ENCODE data around the gene AKT1S1.

Gene AKT1S1

GRCh38 chr19:49852631-49853126 lies 24.5 kb downstream of the AKT1S1 start:
- no peak for DNase-seq

- DNase-seq: peak in 1 of 2 experiments; percentile 20
Observed at GRCh38 chr19:49851456-49852259, 25.5 kb downstream of the AKT1S1 start.

- peak; percentile 88 to 90 for DNase-seq
Observed at GRCh38 chr19:49850487-49851342, 26.4 kb downstream of the AKT1S1 start, which contains the start of gene PTOV1. PTOV1 (plus strand) TSS chr19:49851159.

GRCh38 chr19:49850221-49850486 lies 27.0 kb downstream of the AKT1S1 start:
- DNase-seq: no peak

- no peak for DNase-seq
Observed at GRCh38 chr19:49849433-49850220, 27.5 kb downstream of the AKT1S1 start.

GRCh38 chr19:49848938-49849337 lies 28.2 kb downstream of the AKT1S1 start:
- DNase-seq: no peak

- no peak for DNase-seq
Observed at GRCh38 chr19:49847731-49848696, 29.1 kb downstream of the AKT1S1 start.

- no peak for DNase-seq
Observed at GRCh38 chr19:49846408-49846807, 30.7 kb downstream of the AKT1S1 start.

- DNase-seq: no peak
Observed at GRCh38 chr19:49845414-49845813, 31.7 kb downstream of the AKT1S1 start.

- no peak for DNase-seq
Observed at GRCh38 chr19:49844138-49845095, 32.7 kb downstream of the AKT1S1 start.

- no peak for DNase-seq
Observed at GRCh38 chr19:49843265-49843664, 33.9 kb downstream of the AKT1S1 start.

GRCh38 chr19:49840736-49841249 lies 36.4 kb downstream of the AKT1S1 start:
- no peak for DNase-seq

- no peak for DNase-seq
Observed at GRCh38 chr19:49840321-49840720, 36.8 kb downstream of the AKT1S1 start.

GRCh38 chr19:49839713-49840112 lies 37.4 kb downstream of the AKT1S1 start:
- DNase-seq: no peak

- no peak for DNase-seq
Observed at GRCh38 chr19:49838885-49839588, 38.1 kb downstream of the AKT1S1 start.

- no peak for DNase-seq
Observed at GRCh38 chr19:49837425-49837824, 39.7 kb downstream of the AKT1S1 start.

- DNase-seq: no peak
Observed at GRCh38 chr19:49837009-49837310, 40.2 kb downstream of the AKT1S1 start.

- no peak for DNase-seq
Observed at GRCh38 chr19:49836176-49837008, 40.8 kb downstream of the AKT1S1 start.

- DNase-seq: no peak
Observed at GRCh38 chr19:49835562-49835961, 41.6 kb downstream of the AKT1S1 start.

Measured in SHP77 (cell line).